Measurements from ENCODE around the gene ATG16L2. TPM values are rescaled to one million over a fixed set of nuclear protein-coding genes. Genes with fewer than 3 reads are reported as not detected.

Gene ATG16L2
- polyA plus RNA-seq, 2 of the 4 experiments (the other 2 are of a cell fraction), result 6.1 to 6.3 TPM

DNA sequence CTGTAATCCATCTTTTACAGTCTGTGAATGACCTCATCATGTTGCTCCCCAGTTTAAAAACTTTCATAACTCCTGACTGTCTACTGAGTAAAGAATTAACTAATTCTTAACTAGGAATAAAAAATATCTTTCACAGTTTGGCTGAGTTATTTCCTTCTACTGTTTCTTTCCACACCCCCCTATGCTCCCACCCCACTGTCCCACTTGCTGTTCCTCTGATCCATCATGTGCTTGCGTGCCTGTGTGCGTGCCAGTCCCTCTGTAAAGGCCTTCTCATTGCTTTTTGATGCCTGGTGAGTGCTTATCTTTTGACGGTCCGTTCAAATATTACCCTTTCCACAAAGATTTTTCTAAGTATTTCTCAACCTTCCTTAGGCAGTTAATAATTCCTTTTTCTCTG, 55.6 kb downstream of the ATG16L2 start (continued):
- TF ChIP-seq, protein P1, sequence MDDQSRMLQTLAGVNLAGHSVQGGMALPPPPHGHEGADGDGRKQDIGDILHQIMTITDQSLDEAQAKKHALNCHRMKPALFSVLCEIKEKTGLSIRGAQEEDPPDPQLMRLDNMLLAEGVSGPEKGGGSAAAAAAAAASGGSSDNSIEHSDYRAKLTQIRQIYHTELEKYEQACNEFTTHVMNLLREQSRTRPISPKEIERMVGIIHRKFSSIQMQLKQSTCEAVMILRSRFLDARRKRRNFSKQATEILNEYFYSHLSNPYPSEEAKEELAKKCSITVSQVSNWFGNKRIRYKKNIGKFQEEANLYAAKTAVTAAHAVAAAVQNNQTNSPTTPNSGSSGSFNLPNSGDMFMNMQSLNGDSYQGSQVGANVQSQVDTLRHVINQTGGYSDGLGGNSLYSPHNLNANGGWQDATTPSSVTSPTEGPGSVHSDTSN (IDR thresholded peaks at IDR 0.05), result no peak
- no peak for TF ChIP-seq HOXB5 (CRISPR knock-in tag; IDR thresholded peaks at IDR 0.05)
- TF ChIP-seq NFE2L2 (conservative IDR thresholded peaks at IDR 0.05; ENCODE audit: low read length), result no peak

DNA sequence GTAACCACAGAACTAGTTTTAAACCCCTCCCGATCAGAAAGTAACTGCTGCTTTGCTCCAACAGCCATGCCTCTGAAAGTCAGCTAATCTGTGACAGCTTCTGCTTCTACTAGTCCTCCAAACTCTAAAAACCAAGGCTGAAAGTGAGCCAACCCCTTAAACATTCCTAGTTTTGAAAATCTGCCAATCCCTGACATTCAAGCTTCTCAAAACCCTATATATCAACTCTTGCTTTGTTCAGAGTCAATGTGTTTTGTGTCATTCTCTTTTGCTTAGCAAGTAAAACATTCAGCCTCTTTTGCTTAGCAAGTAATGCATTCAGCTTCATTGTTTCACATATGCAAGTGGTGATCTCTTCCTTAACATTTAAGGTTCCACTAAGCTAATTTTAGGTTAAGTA, 56.9 kb downstream of the ATG16L2 start:
- ATAC-seq, result no peak
- FAIRE-seq, result no peak
- DNase-seq (ENCODE audit: low read depth in 1 of 2, low spot score in 1 of 2), result no peak
- Histone ChIP-seq H3K4me3 (no peak overlapping the region), H3K4me2 (no peak overlapping the region), H3K9me3 (no peaks in the 10 kb centered on the region), H3K27ac (no peak overlapping the region), H3K4me1 (0 out of 3 replicates have a peak, but pooled peaks cover 3% of the 10 kb centered on the region)
- ChIA-PET POLR2A (no interaction called here), CTCF (interaction anchor here (0.7 to 1.2 kb wide), 2 partner anchors 32 to 49 kb away, joined by 3 to 4 read pairs; no protein-coding TSS in a partner anchor)
- WGBS (ENCODE audit: missing lambda C conversion rate), result 71% methylated on average over 1 of the region's 1 CpG
- TF ChIP-seq ZFP36 (IDR thresholded peaks at IDR 0.05; ENCODE audit: borderline replicate concordance, partially characterized antibody) (no peak), HDAC2 (IDR thresholded peaks at IDR 0.05) (no peak)
- TF ChIP-seq, protein P2, sequence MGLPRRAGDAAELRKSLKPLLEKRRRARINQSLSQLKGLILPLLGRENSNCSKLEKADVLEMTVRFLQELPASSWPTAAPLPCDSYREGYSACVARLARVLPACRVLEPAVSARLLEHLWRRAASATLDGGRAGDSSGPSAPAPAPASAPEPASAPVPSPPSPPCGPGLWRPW (IDR thresholded peaks at IDR 0.05), result no peak

DNA sequence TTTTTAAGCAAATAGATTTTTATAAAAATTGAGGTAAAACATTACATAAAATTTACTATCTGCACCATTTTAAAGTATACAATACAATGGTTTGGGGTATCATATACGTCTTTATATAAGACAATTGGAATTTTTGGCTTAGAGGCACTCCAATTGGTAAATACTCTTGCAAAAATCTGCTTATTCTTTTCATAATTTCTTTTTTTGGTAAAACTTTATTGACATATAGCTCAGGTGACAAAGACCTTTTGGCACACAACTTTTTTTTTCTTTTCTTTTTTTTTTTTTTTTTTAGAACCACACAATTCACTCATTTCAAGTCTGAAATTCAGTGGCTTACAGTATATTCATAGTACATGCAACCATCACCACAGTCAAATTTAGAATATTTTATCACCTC, 57.8 kb downstream of the ATG16L2 start:
- 0 out of 3 replicates have a peak, but pooled peaks cover 3% of the 10 kb centered on the region for H3K4me1 ChIP-seq
- CTCF ChIA-PET, result no interaction called here
- DNase-seq (ENCODE audit: low read depth in 1 of 2, low spot score in 1 of 2), result no peak
- H3K27ac ChIP-seq, result no peak overlapping the region
- no peak for FAIRE-seq
- no peak for ATAC-seq
- no peaks in the 10 kb centered on the region for H3K9me3 ChIP-seq
- 85% methylated on average over 1 of the region's 1 CpG for WGBS (ENCODE audit: missing lambda C conversion rate)
- POLR2A ChIA-PET, result interaction anchor here (0.6 kb wide), 1 partner anchor 270 kb away, joined by 3 read pairs; the partner anchor contains the start of gene FCHSD2
- H3K4me2 ChIP-seq, result no peak overlapping the region
- no peak overlapping the region for H3K4me3 ChIP-seq
- TF ChIP-seq GATA3 (IDR thresholded peaks at IDR 0.05; ENCODE audit: borderline replicate concordance) (no peak), JUNB (IDR thresholded peaks at IDR 0.05) (no peak), PHF8 (IDR thresholded peaks at IDR 0.05; ENCODE audit: borderline replicate concordance, low read depth) (no peak), ZNF302 (CRISPR knock-in tag; IDR thresholded peaks at IDR 0.05) (no peak), HOXA7 (CRISPR knock-in tag; IDR thresholded peaks at IDR 0.05) (no peak), HOXB5 (CRISPR knock-in tag; IDR thresholded peaks at IDR 0.05) (no peak), HEYL (CRISPR knock-in tag; IDR thresholded peaks at IDR 0.05) (no peak), BHLHE40 (IDR thresholded peaks at IDR 0.05; ENCODE audit: low read depth, low read length) (no peak), POLR2AphosphoS2 (conservative IDR thresholded peaks at IDR 0.05; ENCODE audit: low read length) (no peak), RFX5 (IDR thresholded peaks at IDR 0.05) (no peak), FOSL2 (IDR thresholded peaks at IDR 0.05) (no peak), FOSL2 (CRISPR knock-in tag; IDR thresholded peaks at IDR 0.05) (no peak), ZSCAN20 (CRISPR knock-in tag; IDR thresholded peaks at IDR 0.05) (no peak), EHF (CRISPR knock-in tag; IDR thresholded peaks at IDR 0.05) (no peak)
- TF ChIP-seq, protein P1 (IDR thresholded peaks at IDR 0.05), result no peak

DNA sequence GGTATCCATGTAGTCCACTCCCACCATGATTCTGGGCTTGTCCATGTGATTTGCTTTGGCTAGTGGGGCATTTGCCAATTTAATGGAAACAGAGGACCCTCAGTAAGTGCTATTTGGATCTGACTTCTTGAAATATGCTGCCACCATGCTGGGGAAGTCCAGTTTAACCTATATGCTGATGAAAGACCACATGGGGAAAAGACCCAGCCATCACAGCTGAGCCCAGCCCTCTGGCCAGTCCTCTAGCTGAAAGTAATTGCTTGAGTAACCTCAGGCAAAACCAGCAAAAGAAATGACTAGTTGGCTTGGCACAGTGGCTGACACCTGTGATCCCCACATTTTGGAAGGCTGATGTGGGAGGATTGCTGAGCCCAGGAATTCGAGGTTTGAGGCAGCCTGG, 61.5 kb downstream of the ATG16L2 start:
- ATAC-seq (no peak), DNase-seq (ENCODE audit: low read depth in 1 of 2, low spot score in 1 of 2) (no peak), FAIRE-seq (no peak)
- no peak overlapping the region for H3K4me2 ChIP-seq
- H3K9me3 ChIP-seq, result no peaks in the 10 kb centered on the region
- no peaks in the 10 kb centered on the region for H3K4me1 ChIP-seq
- 85% methylated on average over 1 of the region's 1 CpG for WGBS (ENCODE audit: missing lambda C conversion rate)
- ChIA-PET CTCF (no interaction called here), POLR2A (no interaction called here)
- no peak overlapping the region for H3K27ac ChIP-seq
- no peak overlapping the region for H3K4me3 ChIP-seq
- TF ChIP-seq, protein P2 (IDR thresholded peaks at IDR 0.05), result no peak
- TF ChIP-seq EHF (CRISPR knock-in tag; IDR thresholded peaks at IDR 0.05) (no peak), FOXS1 (CRISPR knock-in tag; IDR thresholded peaks at IDR 0.05) (no peak), NFE2L2 (conservative IDR thresholded peaks at IDR 0.05; ENCODE audit: low read length) (no peak), RNF2 (IDR thresholded peaks at IDR 0.05; ENCODE audit: borderline replicate concordance, low read depth) (no peak), CBX2 (IDR thresholded peaks at IDR 0.05; ENCODE audit: borderline replicate concordance, low read depth) (no peak), HOXB13 (CRISPR knock-in tag; IDR thresholded peaks at IDR 0.05; ENCODE audit: low read depth) (no peak), SMC3 (IDR thresholded peaks at IDR 0.05) (no peak), ZSCAN20 (CRISPR knock-in tag; IDR thresholded peaks at IDR 0.05) (no peak), GATA3 (IDR thresholded peaks at IDR 0.05; ENCODE audit: borderline replicate concordance) (no peak)
- TF ChIP-seq, protein P3, sequence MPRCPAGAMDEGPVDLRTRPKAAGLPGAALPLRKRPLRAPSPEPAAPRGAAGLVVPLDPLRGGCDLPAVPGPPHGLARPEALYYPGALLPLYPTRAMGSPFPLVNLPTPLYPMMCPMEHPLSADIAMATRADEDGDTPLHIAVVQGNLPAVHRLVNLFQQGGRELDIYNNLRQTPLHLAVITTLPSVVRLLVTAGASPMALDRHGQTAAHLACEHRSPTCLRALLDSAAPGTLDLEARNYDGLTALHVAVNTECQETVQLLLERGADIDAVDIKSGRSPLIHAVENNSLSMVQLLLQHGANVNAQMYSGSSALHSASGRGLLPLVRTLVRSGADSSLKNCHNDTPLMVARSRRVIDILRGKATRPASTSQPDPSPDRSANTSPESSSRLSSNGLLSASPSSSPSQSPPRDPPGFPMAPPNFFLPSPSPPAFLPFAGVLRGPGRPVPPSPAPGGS (IDR thresholded peaks at IDR 0.05), result no peak
- TF ChIP-seq, protein P4, sequence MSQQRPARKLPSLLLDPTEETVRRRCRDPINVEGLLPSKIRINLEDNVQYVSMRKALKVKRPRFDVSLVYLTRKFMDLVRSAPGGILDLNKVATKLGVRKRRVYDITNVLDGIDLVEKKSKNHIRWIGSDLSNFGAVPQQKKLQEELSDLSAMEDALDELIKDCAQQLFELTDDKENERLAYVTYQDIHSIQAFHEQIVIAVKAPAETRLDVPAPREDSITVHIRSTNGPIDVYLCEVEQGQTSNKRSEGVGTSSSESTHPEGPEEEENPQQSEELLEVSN (IDR thresholded peaks at IDR 0.05; ENCODE audit: borderline replicate concordance, low read depth), result no peak
- TF ChIP-seq, protein P1 (IDR thresholded peaks at IDR 0.05), result no peak

All from A549 (cell line).